HepG2 (cell line): ENCODE results near the gene TEX30. TPM values are rescaled to one million over a fixed set of nuclear protein-coding genes. Genes with fewer than 3 reads are reported as not detected.

ENCODE experiments used
- ATAC-seq: fragments of 200-7000 bp; cut with Tn5 transposase; 3 replicates; pipeline ENCODE4 v1.9.1; 2020; ENCODE audit warnings: mild to moderate bottlenecking, moderate library complexity
- BruUV-seq: library from RNA; stranded (reverse); fragments of 400-500 nt; replicated peaks from 2 replicates; lab custom pipeline; 2021; lab: Mats Ljungman, UMichigan
- CTCF ChIA-PET: fragments of 300-600 bp; formaldehyde crosslinking; extraction: SDS; loops from one replicate; lab custom pipeline; 2021; ENCODE audit warnings: low total read pairs, inconsistent platforms, low intra/inter-chr PET ratio; lab: Yijun Ruan, JAX
- POLR2A ChIA-PET: fragments of 350-600 bp; sonication (Branson Sonifier 250); formaldehyde crosslinking; loops from one replicate; lab custom pipeline; 2020; ENCODE audit warnings: antibody characterized with exemption, inconsistent platforms; lab: Yijun Ruan, JAX
- DNase-seq: peaks from one replicate; pipeline ENCODE4 v3.0.0-alpha.2; 2015; ENCODE audit warnings: low spot score
- FAIRE-seq: peaks from 3 replicates; lab custom pipeline; 2011; peaks lifted over from hg19 to GRCh38; lab: Jason Lieb, UNC
- H2AFZ ChIP-seq: one replicate; pipeline ENCODE4 v1.6.1; 2011; ENCODE audit warnings: low read length, inconsistent platforms
- H3K27ac ChIP-seq: fragments of 300-600 bp; 3 replicates; pipeline ENCODE4 v1.8.0; 2011; ENCODE audit warnings: mixed run types, mild to moderate bottlenecking, mixed read lengths, low read length, inconsistent platforms; ENCODE audit not compliant: insufficient read depth; ENCODE audit errors: extremely low read length
- H3K27me3 ChIP-seq, 2 experiments: fragments of 200-600 bp in 1 of 2; 2 replicates in 1 of 2; 3 replicates in 1 of 2; pipeline versions ENCODE4 v1.6.0 to v1.8.0; 2011; ENCODE audit warnings: low read length in 2 of 2, mild to moderate bottlenecking in 2 of 2, moderate library complexity in 2 of 2, inconsistent platforms in 1 of 2; ENCODE audit not compliant: insufficient read depth in 2 of 2, control insufficient read depth in 1 of 2
- H3K36me3 ChIP-seq, 2 experiments: fragments of 200-600 bp in 1 of 2; replicated peaks in 1 of 2; 2 replicates in 1 of 2; 3 replicates in 1 of 2; pipeline versions ENCODE4 v1.5.1 to v1.8.0; 2011; ENCODE audit warnings: low read length in 2 of 2, inconsistent platforms in 1 of 2; ENCODE audit not compliant: insufficient read depth in 2 of 2, control insufficient read depth in 1 of 2
- H3K4me1 ChIP-seq: 2 replicates; pipeline ENCODE4 v1.5.1; 2012; ENCODE audit warnings: low read length, inconsistent platforms; ENCODE audit not compliant: insufficient read depth
- H3K4me2 ChIP-seq: 2 replicates; pipeline ENCODE4 v1.6.0; 2011; ENCODE audit warnings: low read depth, low read length, inconsistent platforms
- H3K4me3 ChIP-seq, 3 experiments: fragments of 200-600 bp in 1 of 3; sonication (generic), shearing (Covaris generic) in 1 of 3; replicated peaks in 1 of 3; 2 replicates each; pipeline ENCODE4 v1.5.1; 2011 to 2016; ENCODE audit warnings: low read length in 3 of 3, inconsistent platforms in 2 of 3, low read depth in 2 of 3, mild to moderate bottlenecking in 2 of 3, control low read depth in 1 of 3, mixed read lengths in 1 of 3; ENCODE audit not compliant: insufficient read depth in 1 of 3
- H3K79me2 ChIP-seq: one replicate; pipeline ENCODE4 v1.6.1; 2011; ENCODE audit warnings: low read length, inconsistent platforms; ENCODE audit not compliant: insufficient read depth
- H3K9ac ChIP-seq: 2 replicates; pipeline ENCODE4 v1.6.0; 2011; ENCODE audit warnings: mild to moderate bottlenecking, low read depth, low read length, inconsistent platforms; ENCODE audit not compliant: insufficient read depth
- H3K9me3 ChIP-seq: 2 replicates; pipeline ENCODE4 v1.5.1; 2012; ENCODE audit warnings: mild to moderate bottlenecking, low read length
- H4K20me1 ChIP-seq: 2 replicates; pipeline ENCODE4 v1.6.0; 2011; ENCODE audit warnings: inconsistent platforms, mild to moderate bottlenecking, low read length, moderate library complexity; ENCODE audit not compliant: insufficient read depth
- BCL6 ChIP-seq: IDR thresholded peaks from 2 replicates; pipeline ENCODE4 v1.6.1; 2016; ENCODE audit warnings: missing genetic modification reagents, missing compliant biosample characterization
- CCDC6 ChIP-seq: sonication (generic); formaldehyde crosslinking; IDR thresholded peaks from 2 replicates; pipeline ENCODE4 v1.8.1; 2022; ENCODE audit warnings: mild to moderate bottlenecking, missing genetic modification reagents, moderate library complexity
- ELF3 ChIP-seq: IDR thresholded peaks from 2 replicates; pipeline ENCODE4 v1.6.1; 2016; ENCODE audit warnings: missing genetic modification reagents, missing compliant biosample characterization
- FOXA1 ChIP-seq, 2 experiments: fragments of 450-650 bp in 1 of 2; sonication (generic) in 1 of 2; formaldehyde crosslinking in 1 of 2; IDR thresholded peaks; 2 replicates each; pipeline versions ENCODE4 v1.4.0 to v1.6.1; 2016 to 2020; ENCODE audit warnings: missing genetic modification reagents in 1 of 2
- NFE2 ChIP-seq: sonication (generic); formaldehyde crosslinking; IDR thresholded peaks from 2 replicates; pipeline ENCODE4 v1.4.0; 2020; ENCODE audit warnings: missing genetic modification reagents
- PHF20 ChIP-seq: sonication (generic); formaldehyde crosslinking; IDR thresholded peaks from 2 replicates; pipeline ENCODE4 v1.5.0; 2020; ENCODE audit warnings: mild to moderate bottlenecking, missing genetic modification reagents
- PTBP1 ChIP-seq: fragments of 200-400 bp; formaldehyde crosslinking; IDR thresholded peaks from 2 replicates; pipeline ENCODE4 v1.6.1; 2018; ENCODE audit warnings: low read length, low read depth; ENCODE audit not compliant: poor library complexity, severe bottlenecking
- RARA ChIP-seq: IDR thresholded peaks from 2 replicates; pipeline ENCODE4 v1.6.1; 2016; ENCODE audit warnings: missing genetic modification reagents, missing compliant biosample characterization
- REPIN1 ChIP-seq: sonication (generic); formaldehyde crosslinking; IDR thresholded peaks from 2 replicates; pipeline ENCODE4 v1.8.0; 2022; ENCODE audit warnings: missing genetic modification reagents, low read depth, mild to moderate bottlenecking, borderline replicate concordance
- SIX1 ChIP-seq: sonication (generic); formaldehyde crosslinking; IDR thresholded peaks from 2 replicates; pipeline ENCODE4 v1.4.0; 2020; ENCODE audit warnings: missing genetic modification reagents, borderline replicate concordance
- TMF1 ChIP-seq: sonication (generic); formaldehyde crosslinking; IDR thresholded peaks from 2 replicates; pipeline ENCODE4 v1.8.1; 2022; ENCODE audit warnings: low read depth, missing genetic modification reagents
- ZBTB40 ChIP-seq, 2 experiments: fragments of 450-650 bp in 1 of 2; sonication (generic) in 1 of 2; formaldehyde crosslinking in 1 of 2; IDR thresholded peaks; 2 replicates each; pipeline versions ENCODE4 v1.6.1 to v1.8.0; 2016 to 2022; ENCODE audit warnings: antibody characterized with exemption in 1 of 2, mild to moderate bottlenecking in 1 of 2, missing genetic modification reagents in 1 of 2
- ZFAT ChIP-seq: sonication (generic); formaldehyde crosslinking; conservative IDR thresholded peaks from 2 replicates; pipeline ENCODE4 v1.8.1; 2023; ENCODE audit warnings: missing genetic modification reagents, inconsistent platforms
- ZNF124 ChIP-seq: sonication (generic); formaldehyde crosslinking; IDR thresholded peaks from 2 replicates; pipeline ENCODE4 v1.4.0; 2020; ENCODE audit warnings: missing genetic modification reagents
- ZNF430 ChIP-seq: sonication (generic); formaldehyde crosslinking; IDR thresholded peaks from 2 replicates; pipeline ENCODE4 v1.9.0; 2021; ENCODE audit warnings: mild to moderate bottlenecking, missing genetic modification reagents
- ZNF570 ChIP-seq: sonication (generic); formaldehyde crosslinking; IDR thresholded peaks from 2 replicates; pipeline ENCODE4 v1.4.0; 2020; ENCODE audit warnings: mild to moderate bottlenecking, missing genetic modification reagents, borderline replicate concordance
- WGBS: methylation state at CpG from one replicate; pipeline ENCODE4 v1.1.6; 2017; ENCODE audit warnings: low lambda C conversion rate; 5-methylcytosine and 5-hydroxymethylcytosine counted together
- in situ Hi-C: cut with HindIII; loops from 2 replicates; pipeline ENCODE4 v1.10.0; 2017; ENCODE audit warnings: low pct_unique_long_range_greater_than_20kb; ENCODE audit not compliant: extremely low pct_ligation_motif_present
- intact Hi-C: fragments of 100-400 bp; cut with micrococcal nuclease; formaldehyde crosslinking; loops from one replicate; pipeline ENCODE4 v1.10.0; 2022; ENCODE audit not compliant: unreplicated experiment
- polyA plus RNA-seq, 8 experiments: library from polyadenylated mRNA; depleted of rRNA in 3 of 8; stranded (reverse) in 7 of 8; unstranded in 1 of 8; fragments of >200 nt; fragmentation: Illumina TruSeq in 4 of 8; extraction: Trizol in 4 of 8; gene quantifications; 2 replicates each; pipeline versions ENCODE4 v1.2.1 to v1.2.3, GENCODE V29; 2011 to 2016; ENCODE audit warnings: low read depth in 4 of 8, missing spikeins in 1 of 8, mixed read lengths in 1 of 8; ENCODE audit not compliant: insufficient read depth in 1 of 8
- total RNA-seq, 5 experiments: library from RNA; depleted of rRNA; stranded (reverse); fragments of >200 nt; fragmentation: Illumina TruSeq; extraction: Trizol; gene quantifications; 2 replicates each; pipeline ENCODE4 v1.2.3, GENCODE V29; 2016; ENCODE audit warnings: low read depth in 1 of 5

TEX30 gene
- total and polyA plus RNA-seq, 2 of the 13 experiments (the other 11 are each of a cell fraction or from before 2014, with no cell fraction given), result 0.60 to 1.2 TPM

- no peak overlapping the region for H3K27ac ChIP-seq
- H4K20me1 ChIP-seq, result no peaks in the 10 kb centered on the region
- ATAC-seq, result peak; percentile 35; the same call in 2 of the 3 replicates
- no peak overlapping the region for H3K9ac ChIP-seq
- WGBS, result 74% methylated on average over 6 of the region's 6 CpGs
- H3K4me3 ChIP-seq, result peak overlapping the region in 1 of 3 experiments; percentile 4; a peak in 1 of 6 replicates
- H3K4me2 ChIP-seq, result peak overlapping the region; percentile 53
- H3K36me3 ChIP-seq, result no peaks in the 10 kb centered on the region
- FAIRE-seq, result peak; percentile 37
- BruUV-seq, result no TSS peak
- intact Hi-C loops (loop anchor here (1.0 to 5.0 kb wide), 2 partner anchors 29 to 44 kb away; no protein-coding TSS in a partner anchor), in situ Hi-C loops (no loop called here)
- CTCF ChIA-PET, result no interaction called here
- POLR2A ChIA-PET, result interaction anchor here (0.9 to 2.3 kb wide), 2 partner anchors 29 to 175 kb away, joined by 4 to 8 read pairs; no protein-coding TSS in a partner anchor
- no peaks in the 10 kb centered on the region; a peak in 1 of 5 replicates for H3K27me3 ChIP-seq
- peak; percentile 13 for DNase-seq
- no peaks in the 10 kb centered on the region for H3K9me3 ChIP-seq
- H3K79me2 ChIP-seq, result no peaks in the 10 kb centered on the region
- H2AFZ ChIP-seq, result no peak overlapping the region
- H3K4me1 ChIP-seq, result peaks cover 32% of the 10 kb centered on the region
- TF ChIP-seq CCDC6, result no peak
- no peak for TF ChIP-seq RARA (CRISPR knock-in tag)
- TF ChIP-seq FOXA1 (IDR thresholded peaks at IDR 0.05), result no peak
- TF ChIP-seq FOXA1 (CRISPR knock-in tag; IDR thresholded peaks at IDR 0.05), result 0 out of 2 replicates have a peak, but pooled peaks have one; percentile 17
- peak; percentile 66 for TF ChIP-seq BCL6 (CRISPR knock-in tag)
- no peak for TF ChIP-seq NFE2 (CRISPR knock-in tag)
- TF ChIP-seq ZNF570 (CRISPR knock-in tag), result no peak
- TF ChIP-seq TMF1, result no peak
- TF ChIP-seq PHF20 (CRISPR knock-in tag), result no peak
- no peak for TF ChIP-seq REPIN1 (CRISPR knock-in tag)
- TF ChIP-seq ZNF124 (CRISPR knock-in tag), result no peak
- TF ChIP-seq SIX1, result no peak
- 0 out of 2 replicates have a peak, but pooled peaks have one; percentile 13 for TF ChIP-seq ELF3 (CRISPR knock-in tag)
- no peak for TF ChIP-seq ZNF430 (CRISPR knock-in tag)
- TF ChIP-seq ZFAT (CRISPR knock-in tag), result no peak
- TF ChIP-seq PTBP1, result no peak
- TF ChIP-seq ZBTB40 (IDR thresholded peaks at IDR 0.05), result no peak
- no peak for TF ChIP-seq ZBTB40 (CRISPR knock-in tag; IDR thresholded peaks at IDR 0.05)
These were observed 2.1 kb downstream of the TEX30 start for GRCh38 chr13:102771298-102772041.
